HepG2 (cell line): ENCODE measurements around the gene NCAM2. TPM values are rescaled to one million over a fixed set of nuclear protein-coding genes. Genes with fewer than 3 reads are reported as not detected.

ENCODE experiments used
- ATAC-seq: fragments of 200-7000 bp; cut with Tn5 transposase; 3 replicates; pipeline ENCODE4 v1.9.1; 2020; ENCODE audit warnings: mild to moderate bottlenecking, moderate library complexity
- BruUV-seq: library from RNA; stranded (reverse); fragments of 400-500 nt; replicated peaks from 2 replicates; lab custom pipeline; 2021; lab: Mats Ljungman, UMichigan
- CTCF ChIA-PET: fragments of 300-600 bp; formaldehyde crosslinking; extraction: SDS; loops from one replicate; lab custom pipeline; 2021; ENCODE audit warnings: low total read pairs, inconsistent platforms, low intra/inter-chr PET ratio; lab: Yijun Ruan, JAX
- POLR2A ChIA-PET: fragments of 350-600 bp; sonication (Branson Sonifier 250); formaldehyde crosslinking; loops from one replicate; lab custom pipeline; 2020; ENCODE audit warnings: antibody characterized with exemption, inconsistent platforms; lab: Yijun Ruan, JAX
- DNase-seq: peaks from one replicate; pipeline ENCODE4 v3.0.0-alpha.2; 2015; ENCODE audit warnings: low spot score
- FAIRE-seq: peaks from 3 replicates; lab custom pipeline; 2011; peaks lifted over from hg19 to GRCh38; lab: Jason Lieb, UNC
- H2AFZ ChIP-seq: one replicate; pipeline ENCODE4 v1.6.1; 2011; ENCODE audit warnings: low read length, inconsistent platforms
- H3K27ac ChIP-seq: fragments of 300-600 bp; 3 replicates; pipeline ENCODE4 v1.8.0; 2011; ENCODE audit warnings: mixed run types, mild to moderate bottlenecking, mixed read lengths, low read length, inconsistent platforms; ENCODE audit not compliant: insufficient read depth; ENCODE audit errors: extremely low read length
- H3K27me3 ChIP-seq, 2 experiments: fragments of 200-600 bp in 1 of 2; 2 replicates in 1 of 2; 3 replicates in 1 of 2; pipeline versions ENCODE4 v1.6.0 to v1.8.0; 2011; ENCODE audit warnings: low read length in 2 of 2, mild to moderate bottlenecking in 2 of 2, moderate library complexity in 2 of 2, inconsistent platforms in 1 of 2; ENCODE audit not compliant: insufficient read depth in 2 of 2, control insufficient read depth in 1 of 2
- H3K36me3 ChIP-seq, 2 experiments: fragments of 200-600 bp in 1 of 2; replicated peaks in 1 of 2; 2 replicates in 1 of 2; 3 replicates in 1 of 2; pipeline versions ENCODE4 v1.5.1 to v1.8.0; 2011; ENCODE audit warnings: low read length in 2 of 2, inconsistent platforms in 1 of 2; ENCODE audit not compliant: insufficient read depth in 2 of 2, control insufficient read depth in 1 of 2
- H3K4me1 ChIP-seq: 2 replicates; pipeline ENCODE4 v1.5.1; 2012; ENCODE audit warnings: low read length, inconsistent platforms; ENCODE audit not compliant: insufficient read depth
- H3K4me2 ChIP-seq: 2 replicates; pipeline ENCODE4 v1.6.0; 2011; ENCODE audit warnings: low read depth, low read length, inconsistent platforms
- H3K4me3 ChIP-seq, 3 experiments: fragments of 200-600 bp in 1 of 3; sonication (generic), shearing (Covaris generic) in 1 of 3; replicated peaks in 1 of 3; 2 replicates each; pipeline ENCODE4 v1.5.1; 2011 to 2016; ENCODE audit warnings: low read length in 3 of 3, inconsistent platforms in 2 of 3, low read depth in 2 of 3, mild to moderate bottlenecking in 2 of 3, control low read depth in 1 of 3, mixed read lengths in 1 of 3; ENCODE audit not compliant: insufficient read depth in 1 of 3
- H3K79me2 ChIP-seq: one replicate; pipeline ENCODE4 v1.6.1; 2011; ENCODE audit warnings: low read length, inconsistent platforms; ENCODE audit not compliant: insufficient read depth
- H3K9ac ChIP-seq: 2 replicates; pipeline ENCODE4 v1.6.0; 2011; ENCODE audit warnings: mild to moderate bottlenecking, low read depth, low read length, inconsistent platforms; ENCODE audit not compliant: insufficient read depth
- H3K9me3 ChIP-seq: 2 replicates; pipeline ENCODE4 v1.5.1; 2012; ENCODE audit warnings: mild to moderate bottlenecking, low read length
- H4K20me1 ChIP-seq: 2 replicates; pipeline ENCODE4 v1.6.0; 2011; ENCODE audit warnings: inconsistent platforms, mild to moderate bottlenecking, low read length, moderate library complexity; ENCODE audit not compliant: insufficient read depth
- ADNP ChIP-seq: sonication (generic); formaldehyde crosslinking; IDR thresholded peaks from 2 replicates; pipeline ENCODE4 v1.4.0; 2020; ENCODE audit warnings: missing genetic modification reagents
- HDAC2 ChIP-seq: sonication (generic); formaldehyde crosslinking; IDR thresholded peaks from 2 replicates; pipeline ENCODE4 v1.4.0; 2020; ENCODE audit warnings: missing genetic modification reagents
- HOMEZ ChIP-seq: IDR thresholded peaks from 2 replicates; pipeline ENCODE4 v1.6.1; 2016; ENCODE audit warnings: low read depth
- KDM5A ChIP-seq: fragments of 200-600 bp; sonication (generic); IDR thresholded peaks from 2 replicates; pipeline ENCODE4 v1.7.0; 2018; ENCODE audit warnings: antibody characterized with exemption, mild to moderate bottlenecking, low read length, borderline replicate concordance
- MIER3 ChIP-seq: IDR thresholded peaks from 2 replicates; pipeline ENCODE4 v1.6.1; 2016; ENCODE audit warnings: missing compliant biosample characterization, borderline replicate concordance
- PAX8 ChIP-seq: sonication (generic); formaldehyde crosslinking; IDR thresholded peaks from 2 replicates; pipeline ENCODE4 v1.8.0; 2022; ENCODE audit warnings: mild to moderate bottlenecking, missing genetic modification reagents, borderline replicate concordance
- ZNF232 ChIP-seq: sonication (generic); formaldehyde crosslinking; IDR thresholded peaks from 2 replicates; pipeline ENCODE4 v1.4.0; 2020; ENCODE audit warnings: missing genetic modification reagents, borderline replicate concordance
- ZNF879 ChIP-seq: sonication (generic); formaldehyde crosslinking; IDR thresholded peaks from 2 replicates; pipeline ENCODE4 v1.8.1; 2023; ENCODE audit warnings: missing genetic modification reagents
- WGBS: methylation state at CpG from one replicate; pipeline ENCODE4 v1.1.6; 2017; ENCODE audit warnings: low lambda C conversion rate; 5-methylcytosine and 5-hydroxymethylcytosine counted together
- in situ Hi-C: cut with HindIII; loops from 2 replicates; pipeline ENCODE4 v1.10.0; 2017; ENCODE audit warnings: low pct_unique_long_range_greater_than_20kb; ENCODE audit not compliant: extremely low pct_ligation_motif_present
- intact Hi-C: fragments of 100-400 bp; cut with micrococcal nuclease; formaldehyde crosslinking; loops from one replicate; pipeline ENCODE4 v1.10.0; 2022; ENCODE audit not compliant: unreplicated experiment
- polyA plus RNA-seq, 8 experiments: library from polyadenylated mRNA; depleted of rRNA in 3 of 8; stranded (reverse) in 7 of 8; unstranded in 1 of 8; fragments of >200 nt; fragmentation: Illumina TruSeq in 4 of 8; extraction: Trizol in 4 of 8; gene quantifications; 2 replicates each; pipeline versions ENCODE4 v1.2.1 to v1.2.3, GENCODE V29; 2011 to 2016; ENCODE audit warnings: low read depth in 4 of 8, missing spikeins in 1 of 8, mixed read lengths in 1 of 8; ENCODE audit not compliant: insufficient read depth in 1 of 8
- total RNA-seq, 5 experiments: library from RNA; depleted of rRNA; stranded (reverse); fragments of >200 nt; fragmentation: Illumina TruSeq; extraction: Trizol; gene quantifications; 2 replicates each; pipeline ENCODE4 v1.2.3, GENCODE V29; 2016; ENCODE audit warnings: low read depth in 1 of 5
- TF ChIP-seq, protein P1 (sequence below): sonication (generic); formaldehyde crosslinking; IDR thresholded peaks from 2 replicates; pipeline ENCODE4 v1.8.0; 2022; ENCODE audit warnings: missing genetic modification reagents, low read depth, mild to moderate bottlenecking, borderline replicate concordance

The NCAM2 gene
- total and polyA plus RNA-seq, 2 of the 13 experiments (the other 11 are each of a cell fraction or from before 2014, with no cell fraction given): not detected

DNA sequence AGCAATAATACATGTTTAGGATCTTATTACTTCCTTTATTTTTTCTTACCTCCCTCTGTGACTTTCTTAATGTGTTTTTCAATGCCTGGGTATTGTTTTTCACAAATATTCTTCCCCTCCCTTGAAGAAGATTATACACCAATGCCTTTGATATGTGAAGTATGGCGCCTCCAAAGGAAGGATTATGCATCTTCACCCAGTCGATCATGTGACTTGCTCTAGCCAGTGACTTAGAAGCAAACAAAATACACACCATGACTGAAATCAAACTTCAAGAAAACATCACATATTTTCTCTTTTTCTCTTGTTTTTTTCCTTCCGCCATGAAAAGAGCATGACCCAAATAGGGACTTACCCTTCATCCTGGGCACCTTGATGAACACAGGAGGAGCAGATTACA lies 297.1 kb downstream of the NCAM2 start:
- Histone ChIP-seq H3K4me3 (no peak overlapping the region), H3K9me3 (peaks cover 79% of the 10 kb centered on the region), H3K27me3 (no peaks in the 10 kb centered on the region), H4K20me1 (no peaks in the 10 kb centered on the region), H2AFZ (no peak overlapping the region), H3K4me1 (no peaks in the 10 kb centered on the region), H3K36me3 (no peaks in the 10 kb centered on the region), H3K27ac (no peak overlapping the region), H3K9ac (no peak overlapping the region), H3K79me2 (no peaks in the 10 kb centered on the region), H3K4me2 (no peak overlapping the region)
- FAIRE-seq: no peak
- intact Hi-C loops (no loop called here), in situ Hi-C loops (no loop called here)
- BruUV-seq: no TSS peak
- no peak for ATAC-seq
- ChIA-PET CTCF (no interaction called here), POLR2A (no interaction called here)
- TF ChIP-seq HOMEZ (no peak), PAX8 (CRISPR knock-in tag) (no peak), MIER3 (CRISPR knock-in tag) (no peak), HDAC2 (CRISPR knock-in tag) (no peak), ADNP (CRISPR knock-in tag) (no peak), KDM5A (no peak), ZNF879 (CRISPR knock-in tag) (no peak), ZNF232 (no peak)
- TF ChIP-seq, protein P1, sequence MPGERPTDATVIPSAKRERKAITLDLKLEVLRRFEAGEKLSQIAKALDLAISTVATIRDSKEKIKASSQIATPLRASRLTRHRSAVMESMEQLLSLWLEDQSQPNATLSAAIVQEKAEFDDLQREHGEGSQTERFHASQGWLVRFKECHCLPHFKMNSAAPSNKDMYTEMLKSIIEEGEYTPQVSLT: no peak
- DNase-seq: no peak
- 12% methylated on average over 3 of the region's 3 CpGs for WGBS
